GM23338 (cell line): ENCODE measurements around the gene GIPC2. TPM values are rescaled to one million over a fixed set of nuclear protein-coding genes. Genes with fewer than 3 reads are reported as not detected.
"Not testable (repeated sequence)": the region's sequence is repeated elsewhere in the genome, so short reads cannot be mapped to it uniquely, and the experiment has no call there.

Experiments used
- ATAC-seq: fragments of 200-7000 bp; cut with Tn5 transposase; 3 replicates; pipeline ENCODE4 v1.9.1; 2020
- DNase-seq: peaks from one replicate; pipeline ENCODE4 v3.0.0-alpha.2; 2015; ENCODE audit warnings: low spot score
- H2AFZ ChIP-seq: fragments of 200-600 bp; sonication (generic); 2 replicates; pipeline ENCODE4 v1.8.0; 2016; ENCODE audit warnings: antibody characterized with exemption, mild to moderate bottlenecking, moderate library complexity
- H3F3A ChIP-seq: fragments of 200-600 bp; sonication (generic); replicated peaks from 2 replicates; pipeline ENCODE4 v1.8.0; 2017; ENCODE audit warnings: antibody characterized with exemption, mixed run types, low read depth
- H3K27ac ChIP-seq: fragments of 200-600 bp; sonication (generic); 2 replicates; pipeline ENCODE4 v1.6.1; 2016; ENCODE audit warnings: low read depth
- H3K27me3 ChIP-seq: fragments of 200-600 bp; sonication (generic); 2 replicates; pipeline ENCODE4 v1.8.0; 2016; ENCODE audit warnings: mild to moderate bottlenecking, mixed run types, moderate library complexity; ENCODE audit not compliant: insufficient read depth
- H3K36me3 ChIP-seq: fragments of 200-600 bp; sonication (generic); 2 replicates; pipeline ENCODE4 v1.8.0; 2016; ENCODE audit warnings: mild to moderate bottlenecking; ENCODE audit not compliant: insufficient read depth
- H3K4me1 ChIP-seq: fragments of 200-600 bp; sonication (generic); 2 replicates; pipeline ENCODE4 v1.8.0; 2016; ENCODE audit warnings: mild to moderate bottlenecking, moderate library complexity; ENCODE audit not compliant: insufficient read depth
- H3K4me2 ChIP-seq: fragments of 200-600 bp; sonication (generic); 2 replicates; pipeline ENCODE4 v1.7.1; 2017; ENCODE audit warnings: mixed run types
- H3K4me3 ChIP-seq: fragments of 200-600 bp; sonication (generic); 2 replicates; pipeline ENCODE4 v1.6.1; 2016; ENCODE audit warnings: mixed run types
- H3K79me2 ChIP-seq: fragments of 200-600 bp; sonication (generic); replicated peaks from 2 replicates; pipeline ENCODE4 v1.8.0; 2017; ENCODE audit warnings: mild to moderate bottlenecking; ENCODE audit not compliant: insufficient read depth
- H3K9me2 ChIP-seq: fragments of 200-600 bp; sonication (generic); 2 replicates; pipeline ENCODE4 v1.8.0; 2017; ENCODE audit not compliant: insufficient read depth
- H4K20me1 ChIP-seq: fragments of 200-600 bp; sonication (generic); replicated peaks from 2 replicates; pipeline ENCODE4 v1.8.0; 2017; ENCODE audit warnings: mild to moderate bottlenecking; ENCODE audit not compliant: insufficient read depth
- H3K27ac Mint-ChIP-seq: 2 replicates; pipeline ENCODE4 v1.8.0; 2020; ENCODE audit warnings: inconsistent platforms, mild to moderate bottlenecking, moderate library complexity, mixed read lengths
- H3K27me3 Mint-ChIP-seq: 3 replicates; pipeline ENCODE4 v1.8.0; 2022; ENCODE audit warnings: low read depth, mild to moderate bottlenecking, moderate library complexity, mixed read lengths, inconsistent platforms; ENCODE audit not compliant: insufficient read depth, poor library complexity
- H3K36me3 Mint-ChIP-seq: 3 replicates; pipeline ENCODE4 v1.8.0; 2021; ENCODE audit warnings: low read depth, mild to moderate bottlenecking, inconsistent platforms, moderate library complexity, mixed read lengths
- H3K4me1 Mint-ChIP-seq: 3 replicates; pipeline ENCODE4 v1.8.0; 2020; ENCODE audit warnings: mild to moderate bottlenecking, inconsistent platforms, mixed read lengths
- H3K4me3 Mint-ChIP-seq: 3 replicates; pipeline ENCODE4 v1.8.0; 2021; ENCODE audit warnings: moderate library complexity, mild to moderate bottlenecking, inconsistent platforms, mixed read lengths
- H3K9me3 Mint-ChIP-seq: 3 replicates; pipeline ENCODE4 v1.8.0; 2020; ENCODE audit warnings: moderate library complexity, mild to moderate bottlenecking, inconsistent platforms, mixed read lengths
- CREB1 ChIP-seq: fragments of 250-450 bp; sonication (Bioruptor Pico); IDR thresholded peaks from 2 replicates; pipeline ENCODE4 v1.5.0; 2020; ENCODE audit warnings: low read depth, mild to moderate bottlenecking, moderate library complexity
- EZH2phosphoT487 ChIP-seq: fragments of 200-600 bp; sonication (generic); IDR thresholded peaks from one replicate; pipeline ENCODE4 v1.8.1; 2018; ENCODE audit warnings: antibody characterized with exemption; ENCODE audit not compliant: unreplicated experiment
- JUNB ChIP-seq: IDR thresholded peaks from one replicate; pipeline ENCODE4 v1.6.1; 2016; ENCODE audit warnings: antibody characterized with exemption; ENCODE audit not compliant: unreplicated experiment
- NANOG ChIP-seq: IDR thresholded peaks from 2 replicates; pipeline ENCODE4 v1.6.1; 2016; ENCODE audit warnings: antibody characterized with exemption, borderline replicate concordance
- STAT1 ChIP-seq: IDR thresholded peaks from one replicate; pipeline ENCODE4 v1.6.1; 2016; ENCODE audit warnings: antibody characterized with exemption; ENCODE audit not compliant: unreplicated experiment
- ZNF114 ChIP-seq: fragments of 250-450 bp; sonication (Bioruptor Pico); IDR thresholded peaks from 2 replicates; pipeline ENCODE4 v1.5.0; 2020; ENCODE audit warnings: mild to moderate bottlenecking, moderate library complexity
- ZNF331 ChIP-seq: fragments of 250-450 bp; sonication (Bioruptor Pico); IDR thresholded peaks from 2 replicates; pipeline ENCODE4 v1.5.0; 2020; ENCODE audit warnings: low read depth, mild to moderate bottlenecking, moderate library complexity
- polyA plus RNA-seq: library from polyadenylated mRNA; unstranded; fragments of >200 nt; fragmentation: Nextera tagmentation; extraction: Ambion mirVana; gene quantifications from 2 replicates; pipeline ENCODE4 v1.2.1, GENCODE V29; 2016
- total RNA-seq: library from RNA; depleted of rRNA; stranded (reverse); fragments of >200 nt; shearing (Covaris generic); gene quantifications from 2 replicates; pipeline ENCODE4 v1.2.3, GENCODE V29; 2014
- TF ChIP-seq, protein P1 (sequence below): IDR thresholded peaks from 2 replicates; pipeline ENCODE4 v1.6.1; 2016; ENCODE audit warnings: antibody characterized with exemption
- TF ChIP-seq, protein P2 (sequence below), 2 experiments: fragments of 200-600 bp in 1 of 2; sonication (generic) in 1 of 2; conservative IDR thresholded peaks; 2 replicates each; pipeline versions ENCODE4 v1.5.1 to v1.6.1; 2016 to 2017; ENCODE audit warnings: antibody characterized with exemption in 2 of 2, low read depth in 2 of 2, mild to moderate bottlenecking in 2 of 2, moderate library complexity in 1 of 2
- TF ChIP-seq, protein P3 (sequence below): IDR thresholded peaks from one replicate; pipeline ENCODE4 v1.6.1; 2018; ENCODE audit warnings: antibody characterized with exemption; ENCODE audit not compliant: unreplicated experiment

GIPC2 gene
- total and polyA plus RNA-seq, 2 experiments from 2014 or later = 1.2 to 1.5 TPM

DNA sequence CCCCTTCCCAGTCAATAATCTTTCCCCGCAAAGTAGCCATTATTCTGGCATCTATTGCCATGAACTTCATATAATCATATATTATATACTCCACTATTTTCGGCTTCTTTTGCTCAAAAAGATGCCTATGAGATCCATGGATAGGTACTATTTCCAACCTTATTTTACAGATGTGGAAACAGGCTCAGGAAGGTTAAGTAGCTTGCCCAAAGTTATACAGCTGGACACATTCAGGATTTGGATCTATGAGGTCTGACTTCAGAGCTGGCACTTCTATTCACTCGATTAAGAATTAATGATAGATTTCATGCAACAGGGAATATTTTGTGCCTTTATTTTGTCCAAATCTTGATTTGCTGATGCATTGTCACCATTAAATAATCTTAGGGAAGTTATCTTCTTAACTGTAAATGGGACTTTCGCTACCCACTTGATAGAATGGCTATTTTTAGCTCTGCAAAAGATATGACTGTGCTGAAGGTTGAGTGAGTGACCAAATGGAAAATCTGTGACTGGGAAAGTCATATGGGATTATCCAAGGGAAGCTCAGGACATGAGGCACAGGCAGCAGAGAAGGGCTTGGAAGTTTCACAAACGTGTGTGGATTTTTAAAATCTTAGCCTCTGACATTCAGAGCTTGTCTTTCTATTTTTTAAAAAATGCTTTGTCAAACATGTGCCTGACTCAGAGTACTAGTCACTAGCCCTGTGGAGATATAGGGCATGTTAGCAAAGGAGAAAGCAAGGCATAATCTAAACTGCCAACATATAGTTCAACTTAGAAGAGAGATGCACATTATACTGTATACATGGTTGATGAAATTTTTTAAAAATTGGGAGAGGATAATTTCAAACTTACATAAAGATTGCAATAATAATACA, 36.5 kb downstream of the GIPC2 start:
- no peak for DNase-seq
- Histone ChIP-seq H3K9me2 (no peaks in the 10 kb centered on the region), H4K20me1 (no peaks in the 10 kb centered on the region), H3K27me3 (no peaks in the 10 kb centered on the region), H3K4me3 (no peak overlapping the region), H3K4me1 (peaks cover 5% of the 10 kb centered on the region; the same call in 1 of the 2 replicates), H3K4me2 (no peak overlapping the region), H2AFZ (no peak overlapping the region), H3K36me3 (no peaks in the 10 kb centered on the region), H3F3A (no peaks in the 10 kb centered on the region), H3K79me2 (no peaks in the 10 kb centered on the region), H3K27ac (no peak overlapping the region)
- ATAC-seq = no peak
- H3K27me3 Mint-ChIP-seq = no peaks in the 10 kb centered on the region
- TF ChIP-seq JUNB = no peak
- TF ChIP-seq ZNF114 (CRISPR knock-in tag) = no peak
- no peak for TF ChIP-seq NANOG
- no peak for TF ChIP-seq EZH2phosphoT487
- TF ChIP-seq, protein P1, sequence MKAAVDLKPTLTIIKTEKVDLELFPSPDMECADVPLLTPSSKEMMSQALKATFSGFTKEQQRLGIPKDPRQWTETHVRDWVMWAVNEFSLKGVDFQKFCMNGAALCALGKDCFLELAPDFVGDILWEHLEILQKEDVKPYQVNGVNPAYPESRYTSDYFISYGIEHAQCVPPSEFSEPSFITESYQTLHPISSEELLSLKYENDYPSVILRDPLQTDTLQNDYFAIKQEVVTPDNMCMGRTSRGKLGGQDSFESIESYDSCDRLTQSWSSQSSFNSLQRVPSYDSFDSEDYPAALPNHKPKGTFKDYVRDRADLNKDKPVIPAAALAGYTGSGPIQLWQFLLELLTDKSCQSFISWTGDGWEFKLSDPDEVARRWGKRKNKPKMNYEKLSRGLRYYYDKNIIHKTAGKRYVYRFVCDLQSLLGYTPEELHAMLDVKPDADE = no peak
- TF ChIP-seq STAT1 = no peak
- TF ChIP-seq, protein P2, sequence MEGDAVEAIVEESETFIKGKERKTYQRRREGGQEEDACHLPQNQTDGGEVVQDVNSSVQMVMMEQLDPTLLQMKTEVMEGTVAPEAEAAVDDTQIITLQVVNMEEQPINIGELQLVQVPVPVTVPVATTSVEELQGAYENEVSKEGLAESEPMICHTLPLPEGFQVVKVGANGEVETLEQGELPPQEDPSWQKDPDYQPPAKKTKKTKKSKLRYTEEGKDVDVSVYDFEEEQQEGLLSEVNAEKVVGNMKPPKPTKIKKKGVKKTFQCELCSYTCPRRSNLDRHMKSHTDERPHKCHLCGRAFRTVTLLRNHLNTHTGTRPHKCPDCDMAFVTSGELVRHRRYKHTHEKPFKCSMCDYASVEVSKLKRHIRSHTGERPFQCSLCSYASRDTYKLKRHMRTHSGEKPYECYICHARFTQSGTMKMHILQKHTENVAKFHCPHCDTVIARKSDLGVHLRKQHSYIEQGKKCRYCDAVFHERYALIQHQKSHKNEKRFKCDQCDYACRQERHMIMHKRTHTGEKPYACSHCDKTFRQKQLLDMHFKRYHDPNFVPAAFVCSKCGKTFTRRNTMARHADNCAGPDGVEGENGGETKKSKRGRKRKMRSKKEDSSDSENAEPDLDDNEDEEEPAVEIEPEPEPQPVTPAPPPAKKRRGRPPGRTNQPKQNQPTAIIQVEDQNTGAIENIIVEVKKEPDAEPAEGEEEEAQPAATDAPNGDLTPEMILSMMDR (conservative IDR thresholded peaks at IDR 0.05; ENCODE audit: low read depth in 2 of 2) = no peak
- TF ChIP-seq ZNF331 = no peak
- TF ChIP-seq, protein P3, sequence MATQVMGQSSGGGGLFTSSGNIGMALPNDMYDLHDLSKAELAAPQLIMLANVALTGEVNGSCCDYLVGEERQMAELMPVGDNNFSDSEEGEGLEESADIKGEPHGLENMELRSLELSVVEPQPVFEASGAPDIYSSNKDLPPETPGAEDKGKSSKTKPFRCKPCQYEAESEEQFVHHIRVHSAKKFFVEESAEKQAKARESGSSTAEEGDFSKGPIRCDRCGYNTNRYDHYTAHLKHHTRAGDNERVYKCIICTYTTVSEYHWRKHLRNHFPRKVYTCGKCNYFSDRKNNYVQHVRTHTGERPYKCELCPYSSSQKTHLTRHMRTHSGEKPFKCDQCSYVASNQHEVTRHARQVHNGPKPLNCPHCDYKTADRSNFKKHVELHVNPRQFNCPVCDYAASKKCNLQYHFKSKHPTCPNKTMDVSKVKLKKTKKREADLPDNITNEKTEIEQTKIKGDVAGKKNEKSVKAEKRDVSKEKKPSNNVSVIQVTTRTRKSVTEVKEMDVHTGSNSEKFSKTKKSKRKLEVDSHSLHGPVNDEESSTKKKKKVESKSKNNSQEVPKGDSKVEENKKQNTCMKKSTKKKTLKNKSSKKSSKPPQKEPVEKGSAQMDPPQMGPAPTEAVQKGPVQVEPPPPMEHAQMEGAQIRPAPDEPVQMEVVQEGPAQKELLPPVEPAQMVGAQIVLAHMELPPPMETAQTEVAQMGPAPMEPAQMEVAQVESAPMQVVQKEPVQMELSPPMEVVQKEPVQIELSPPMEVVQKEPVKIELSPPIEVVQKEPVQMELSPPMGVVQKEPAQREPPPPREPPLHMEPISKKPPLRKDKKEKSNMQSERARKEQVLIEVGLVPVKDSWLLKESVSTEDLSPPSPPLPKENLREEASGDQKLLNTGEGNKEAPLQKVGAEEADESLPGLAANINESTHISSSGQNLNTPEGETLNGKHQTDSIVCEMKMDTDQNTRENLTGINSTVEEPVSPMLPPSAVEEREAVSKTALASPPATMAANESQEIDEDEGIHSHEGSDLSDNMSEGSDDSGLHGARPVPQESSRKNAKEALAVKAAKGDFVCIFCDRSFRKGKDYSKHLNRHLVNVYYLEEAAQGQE = no peak
- no peak for TF ChIP-seq CREB1 (CRISPR knock-in tag)
- peaks cover 12% of the 10 kb centered on the region for H3K4me1 Mint-ChIP-seq
- H3K27ac Mint-ChIP-seq = no peak overlapping the region
- H3K9me3 Mint-ChIP-seq = peaks cover 11% of the 10 kb centered on the region; the same call in 2 of the 3 replicates
- peaks cover 4% of the 10 kb centered on the region; the same call in 1 of the 3 replicates for H3K36me3 Mint-ChIP-seq
- H3K4me3 Mint-ChIP-seq = no peak overlapping the region

DNA sequence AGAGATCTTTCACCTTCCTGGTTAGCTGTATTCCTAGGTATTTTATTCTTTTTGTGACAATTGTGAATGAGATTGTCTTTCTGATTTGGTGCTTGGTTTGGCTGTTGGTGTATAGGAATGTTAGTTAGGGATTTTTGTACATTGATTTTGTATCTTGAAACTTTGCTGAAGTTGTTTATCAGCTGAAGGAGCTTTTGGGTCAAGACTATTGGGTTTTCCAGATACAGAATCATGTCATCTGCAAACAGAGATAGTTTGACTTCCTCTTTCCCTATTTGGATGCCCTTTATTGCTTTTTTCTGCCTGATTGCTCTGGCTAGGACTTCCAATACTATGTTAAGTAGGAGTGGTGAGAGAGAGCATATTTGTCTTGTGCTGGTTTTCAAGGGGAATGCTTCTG, 38.9 kb downstream of the GIPC2 start:
- not testable (repeated sequence) for H3K4me1 ChIP-seq, H3F3A ChIP-seq, H3K4me3 ChIP-seq, H3K36me3 ChIP-seq, H3K27ac Mint-ChIP-seq, H3K9me2 ChIP-seq, H3K4me3 Mint-ChIP-seq, H4K20me1 ChIP-seq, H3K4me1 Mint-ChIP-seq, H3K27me3 ChIP-seq, H3K4me2 ChIP-seq, ATAC-seq, H3K27ac ChIP-seq, H3K36me3 Mint-ChIP-seq, H3K27me3 Mint-ChIP-seq, H2AFZ ChIP-seq, H3K79me2 ChIP-seq, DNase-seq
- peaks cover 11% of the 10 kb centered on the region; the same call in 2 of the 3 replicates for H3K9me3 Mint-ChIP-seq
